ENCODE measurements around the gene TTC3.

DNA sequence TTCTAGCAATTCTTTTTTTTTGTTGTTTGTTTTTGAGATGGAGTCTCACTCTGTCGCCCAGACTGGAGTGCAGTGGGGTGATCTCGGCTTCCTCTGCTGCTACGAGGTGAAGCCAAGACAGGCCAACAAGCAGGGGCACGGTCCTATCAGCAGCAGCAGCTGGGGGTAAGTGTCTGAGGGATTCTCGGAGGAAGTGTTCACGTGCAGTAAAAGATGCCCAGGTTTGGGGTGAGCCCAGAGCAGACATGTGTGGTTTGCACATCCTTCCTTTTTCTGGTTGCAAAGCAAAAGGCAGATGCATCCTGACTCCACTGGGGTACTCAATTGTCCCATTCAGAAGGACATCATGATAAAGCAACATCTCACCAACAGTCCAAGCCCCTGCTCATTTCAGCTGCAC is 27.9 kb upstream of the TTC3 start:
- TF ChIP-seq, protein P1, sequence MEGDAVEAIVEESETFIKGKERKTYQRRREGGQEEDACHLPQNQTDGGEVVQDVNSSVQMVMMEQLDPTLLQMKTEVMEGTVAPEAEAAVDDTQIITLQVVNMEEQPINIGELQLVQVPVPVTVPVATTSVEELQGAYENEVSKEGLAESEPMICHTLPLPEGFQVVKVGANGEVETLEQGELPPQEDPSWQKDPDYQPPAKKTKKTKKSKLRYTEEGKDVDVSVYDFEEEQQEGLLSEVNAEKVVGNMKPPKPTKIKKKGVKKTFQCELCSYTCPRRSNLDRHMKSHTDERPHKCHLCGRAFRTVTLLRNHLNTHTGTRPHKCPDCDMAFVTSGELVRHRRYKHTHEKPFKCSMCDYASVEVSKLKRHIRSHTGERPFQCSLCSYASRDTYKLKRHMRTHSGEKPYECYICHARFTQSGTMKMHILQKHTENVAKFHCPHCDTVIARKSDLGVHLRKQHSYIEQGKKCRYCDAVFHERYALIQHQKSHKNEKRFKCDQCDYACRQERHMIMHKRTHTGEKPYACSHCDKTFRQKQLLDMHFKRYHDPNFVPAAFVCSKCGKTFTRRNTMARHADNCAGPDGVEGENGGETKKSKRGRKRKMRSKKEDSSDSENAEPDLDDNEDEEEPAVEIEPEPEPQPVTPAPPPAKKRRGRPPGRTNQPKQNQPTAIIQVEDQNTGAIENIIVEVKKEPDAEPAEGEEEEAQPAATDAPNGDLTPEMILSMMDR (IDR thresholded peaks at IDR 0.05): no peak
- no peak for TF ChIP-seq POLR2A (IDR thresholded peaks at IDR 0.05)
- TF ChIP-seq POLR2AphosphoS5 (IDR thresholded peaks at IDR 0.05): no peak

Measured in prostate gland (tissue), 2 donors.